HG03520 (cell line): Measurements from ENCODE around the gene EBLN2.

Experiments
- ATAC-seq: cut with Tn5 transposase; IDR thresholded peaks from one replicate; pipeline ENCODE4 v1.9.1; 2021; ENCODE audit warnings: mild to moderate bottlenecking, moderate library complexity; ENCODE audit not compliant: unreplicated experiment

Gene EBLN2

GRCh38 chr3:73101881-73102280 is 40.4 kb downstream of the EBLN2 start:
- no peak for ATAC-seq

DNA sequence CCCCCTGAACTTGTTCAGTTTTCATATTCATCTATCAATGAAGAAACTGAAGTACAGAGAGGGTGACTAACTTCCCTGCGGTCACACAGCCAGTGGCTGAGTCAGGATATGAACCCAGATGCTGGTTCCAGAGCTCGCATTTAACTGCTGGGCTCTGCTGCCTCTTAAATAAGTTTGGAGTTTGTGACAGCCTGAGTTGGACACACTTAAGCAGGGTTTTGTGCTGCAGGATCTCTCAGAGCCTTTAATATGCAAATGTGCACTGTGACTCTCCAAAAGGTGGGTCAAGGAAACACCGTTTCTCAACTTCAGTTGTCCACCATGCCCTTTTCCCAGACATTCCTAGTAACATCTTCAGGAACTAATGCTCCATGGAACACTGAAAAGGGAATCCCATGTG is 45.8 kb downstream of the EBLN2 start:
- no peak for ATAC-seq

GRCh38 chr3:73107676-73108187 is 46.3 kb downstream of the EBLN2 start:
- no peak for ATAC-seq

- ATAC-seq: no peak
These were observed 47.3 kb downstream of the EBLN2 start for GRCh38 chr3:73108750-73109149.

DNA sequence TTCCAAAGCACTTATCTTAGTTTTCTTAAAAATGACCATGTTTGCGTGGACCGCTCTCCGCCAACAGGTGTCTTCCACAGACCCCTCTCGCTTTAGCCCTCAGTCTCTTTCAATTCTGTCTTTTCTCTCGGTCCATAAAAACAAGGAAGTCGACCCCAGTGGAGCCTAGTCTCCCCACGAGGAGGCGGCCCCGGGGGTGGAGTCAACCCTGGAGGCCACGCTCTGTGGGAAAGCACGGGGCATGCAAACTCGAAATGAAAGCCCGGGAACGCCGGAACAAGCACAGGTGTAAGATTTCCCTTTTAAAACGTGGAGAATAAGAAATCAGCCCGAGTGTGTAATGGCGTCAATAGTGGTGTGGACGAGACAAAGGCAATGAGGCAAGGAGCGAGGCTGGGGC is 49.1 kb downstream of the EBLN2 start:
- no peak for ATAC-seq
